Endodermal cell (in vitro differentiated cells): ENCODE data around the gene TBC1D3B. TPM values are rescaled to one million over a fixed set of nuclear protein-coding genes. Genes with fewer than 3 reads are reported as not detected.
"Not testable (repeated sequence)": the region's sequence is repeated elsewhere in the genome, so short reads cannot be mapped to it uniquely, and the experiment has no call there.

Experiments used
- DNase-seq: peaks from one replicate; pipeline ENCODE4 v3.0.0-alpha.2; 2017
- H3K27ac ChIP-seq: 2 replicates; pipeline ENCODE4 v1.5.1; 2013; ENCODE audit warnings: mild to moderate bottlenecking, low read depth, low read length, moderate library complexity
- H3K27me3 ChIP-seq: 2 replicates; pipeline ENCODE4 v1.6.1; 2013; ENCODE audit warnings: mild to moderate bottlenecking, low read length, moderate library complexity; ENCODE audit not compliant: insufficient read depth, control insufficient read depth, poor library complexity, severe bottlenecking
- H3K36me3 ChIP-seq: 2 replicates; pipeline ENCODE4 v1.7.0; 2013; ENCODE audit warnings: mild to moderate bottlenecking, low read length, moderate library complexity; ENCODE audit not compliant: control insufficient read depth, insufficient read depth
- H3K4me1 ChIP-seq: one replicate; pipeline ENCODE4 v1.7.0; 2013; ENCODE audit warnings: low read length; ENCODE audit not compliant: control insufficient read depth, insufficient read depth
- H3K4me3 ChIP-seq: 2 replicates; pipeline ENCODE4 v1.5.1; 2013; ENCODE audit warnings: mild to moderate bottlenecking, low read length, moderate library complexity
- H3K9ac ChIP-seq: 2 replicates; pipeline ENCODE4 v1.6.1; 2013; ENCODE audit warnings: mild to moderate bottlenecking, low read length, moderate library complexity; ENCODE audit not compliant: poor library complexity, severe bottlenecking; ENCODE audit errors: extremely low read depth
- H3K9me3 ChIP-seq: 2 replicates; pipeline ENCODE4 v1.6.1; 2013; ENCODE audit warnings: mild to moderate bottlenecking, low read length, moderate library complexity; ENCODE audit not compliant: control insufficient read depth
- H3K27ac Mint-ChIP-seq: 2 replicates; pipeline ENCODE4 v1.8.0; 2020; ENCODE audit warnings: mixed read lengths
- H3K27me3 Mint-ChIP-seq: 2 replicates; pipeline ENCODE4 v1.8.0; 2021; ENCODE audit warnings: mild to moderate bottlenecking, mixed read lengths; ENCODE audit not compliant: insufficient read depth
- H3K36me3 Mint-ChIP-seq: 2 replicates; pipeline ENCODE4 v1.8.0; 2020; ENCODE audit warnings: low read depth, mixed read lengths
- H3K4me1 Mint-ChIP-seq: 2 replicates; pipeline ENCODE4 v1.8.0; 2020; ENCODE audit warnings: mixed read lengths
- H3K4me3 Mint-ChIP-seq: 2 replicates; pipeline ENCODE4 v1.8.0; 2020; ENCODE audit warnings: mild to moderate bottlenecking, moderate library complexity, mixed read lengths
- H3K9me3 Mint-ChIP-seq: 2 replicates; pipeline ENCODE4 v1.8.0; 2020; ENCODE audit warnings: mild to moderate bottlenecking, mixed read lengths
- WGBS, 2 experiments: methylation state at CpG; one replicate each; pipeline versions ENCODE4 v1.1.5 to v1.1.7; 2013; ENCODE audit warnings: missing lambda C conversion rate in 2 of 2, mixed read lengths in 1 of 2; ENCODE audit not compliant: insufficient coverage in 1 of 2, insufficient read length in 1 of 2; 5-methylcytosine and 5-hydroxymethylcytosine counted together
- total RNA-seq, 2 donors: library from RNA; stranded (reverse); fragmentation: NEBNext Ultra II Directional in 1 of 2; extraction: Animal tissue kit (Norgen Biotek cat#: 25700) in 1 of 2; gene quantifications; 2 replicates in 1 of 2; 3 replicates in 1 of 2; pipeline ENCODE4 v1.2.1, GENCODE V29; 2021
- TF ChIP-seq, protein P1 (sequence below): fragments of 200-600 bp; sonication (generic); conservative IDR thresholded peaks from 2 replicates; pipeline ENCODE4 v1.5.0; 2021; ENCODE audit warnings: antibody characterized with exemption, mild to moderate bottlenecking

TBC1D3B gene
- total RNA-seq, 2 donors from 2014 or later: 13.1 to 18.4 TPM

DNA sequence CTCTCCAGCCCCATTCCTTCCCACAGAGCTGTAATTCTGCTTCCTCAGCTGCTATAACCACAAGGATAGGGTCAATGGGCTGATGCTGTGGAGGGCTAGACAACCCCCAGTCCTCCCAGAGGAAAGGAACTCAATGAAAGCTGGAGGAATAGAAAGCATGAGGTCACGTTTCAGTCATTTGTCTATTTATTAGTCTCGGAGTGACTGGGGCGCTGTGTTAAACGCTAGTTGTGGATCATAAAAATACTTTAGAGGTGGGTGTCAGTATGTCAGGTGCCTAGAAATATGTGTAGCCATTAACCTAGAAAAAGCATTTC lies 20.9 kb upstream of the TBC1D3B start:
- Mint-ChIP-seq H3K27me3 (peaks cover 4% of the 10 kb centered on the region), H3K4me1 (peaks cover 9% of the 10 kb centered on the region), H3K36me3 (no peaks in the 10 kb centered on the region), H3K9me3 (no peaks in the 10 kb centered on the region), H3K27ac (no peak overlapping the region), H3K4me3 (no peak overlapping the region)
- H3K4me3 ChIP-seq: no peak overlapping the region
- no peak overlapping the region for H3K9ac ChIP-seq
- peak; percentile 35 for DNase-seq
- 93 to 94% methylated on average over 4 of the region's 4 CpGs for WGBS, 2 experiments
- H3K4me1 ChIP-seq: no peaks in the 10 kb centered on the region
- H3K27me3 ChIP-seq: no peaks in the 10 kb centered on the region
- TF ChIP-seq, protein P1, sequence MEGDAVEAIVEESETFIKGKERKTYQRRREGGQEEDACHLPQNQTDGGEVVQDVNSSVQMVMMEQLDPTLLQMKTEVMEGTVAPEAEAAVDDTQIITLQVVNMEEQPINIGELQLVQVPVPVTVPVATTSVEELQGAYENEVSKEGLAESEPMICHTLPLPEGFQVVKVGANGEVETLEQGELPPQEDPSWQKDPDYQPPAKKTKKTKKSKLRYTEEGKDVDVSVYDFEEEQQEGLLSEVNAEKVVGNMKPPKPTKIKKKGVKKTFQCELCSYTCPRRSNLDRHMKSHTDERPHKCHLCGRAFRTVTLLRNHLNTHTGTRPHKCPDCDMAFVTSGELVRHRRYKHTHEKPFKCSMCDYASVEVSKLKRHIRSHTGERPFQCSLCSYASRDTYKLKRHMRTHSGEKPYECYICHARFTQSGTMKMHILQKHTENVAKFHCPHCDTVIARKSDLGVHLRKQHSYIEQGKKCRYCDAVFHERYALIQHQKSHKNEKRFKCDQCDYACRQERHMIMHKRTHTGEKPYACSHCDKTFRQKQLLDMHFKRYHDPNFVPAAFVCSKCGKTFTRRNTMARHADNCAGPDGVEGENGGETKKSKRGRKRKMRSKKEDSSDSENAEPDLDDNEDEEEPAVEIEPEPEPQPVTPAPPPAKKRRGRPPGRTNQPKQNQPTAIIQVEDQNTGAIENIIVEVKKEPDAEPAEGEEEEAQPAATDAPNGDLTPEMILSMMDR: no peak
- H3K36me3 ChIP-seq: no peaks in the 10 kb centered on the region
- H3K9me3 ChIP-seq: no peaks in the 10 kb centered on the region
- H3K27ac ChIP-seq: no peak overlapping the region

DNA sequence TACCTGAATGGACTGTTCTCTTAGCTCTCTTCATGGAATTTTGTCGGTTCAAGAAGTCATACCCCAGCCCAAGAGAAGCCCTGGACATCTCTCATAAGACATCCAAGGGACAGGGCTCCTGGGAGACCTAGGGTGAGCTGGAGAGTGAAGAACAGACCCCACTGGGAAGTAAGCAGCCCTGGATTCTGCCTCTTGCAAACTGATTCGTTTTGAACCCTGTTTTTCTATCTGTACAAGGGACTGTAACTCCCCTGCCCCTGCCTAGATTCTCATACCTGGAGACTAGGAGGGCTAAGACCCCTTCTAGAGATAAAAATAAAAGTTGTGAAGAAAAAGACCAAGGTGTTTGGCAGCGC lies 19.7 kb upstream of the TBC1D3B start:
- Histone ChIP-seq H3K27ac (no peak overlapping the region), H3K27me3 (no peaks in the 10 kb centered on the region), H3K4me1 (no peaks in the 10 kb centered on the region), H3K9me3 (no peaks in the 10 kb centered on the region), H3K4me3 (no peak overlapping the region), H3K36me3 (no peaks in the 10 kb centered on the region), H3K9ac (no peak overlapping the region)
- H3K4me3 Mint-ChIP-seq: no peak overlapping the region
- peaks cover 4% of the 10 kb centered on the region for H3K27me3 Mint-ChIP-seq
- H3K36me3 Mint-ChIP-seq: no peaks in the 10 kb centered on the region
- DNase-seq: no peak
- WGBS, 2 experiments: 89 to 100% methylated on average over 2 to 3 of the region's 3 CpGs
- no peaks in the 10 kb centered on the region for H3K9me3 Mint-ChIP-seq
- H3K27ac Mint-ChIP-seq: no peak overlapping the region
- TF ChIP-seq, protein P1: no peak
- H3K4me1 Mint-ChIP-seq: peaks cover 11% of the 10 kb centered on the region

DNA sequence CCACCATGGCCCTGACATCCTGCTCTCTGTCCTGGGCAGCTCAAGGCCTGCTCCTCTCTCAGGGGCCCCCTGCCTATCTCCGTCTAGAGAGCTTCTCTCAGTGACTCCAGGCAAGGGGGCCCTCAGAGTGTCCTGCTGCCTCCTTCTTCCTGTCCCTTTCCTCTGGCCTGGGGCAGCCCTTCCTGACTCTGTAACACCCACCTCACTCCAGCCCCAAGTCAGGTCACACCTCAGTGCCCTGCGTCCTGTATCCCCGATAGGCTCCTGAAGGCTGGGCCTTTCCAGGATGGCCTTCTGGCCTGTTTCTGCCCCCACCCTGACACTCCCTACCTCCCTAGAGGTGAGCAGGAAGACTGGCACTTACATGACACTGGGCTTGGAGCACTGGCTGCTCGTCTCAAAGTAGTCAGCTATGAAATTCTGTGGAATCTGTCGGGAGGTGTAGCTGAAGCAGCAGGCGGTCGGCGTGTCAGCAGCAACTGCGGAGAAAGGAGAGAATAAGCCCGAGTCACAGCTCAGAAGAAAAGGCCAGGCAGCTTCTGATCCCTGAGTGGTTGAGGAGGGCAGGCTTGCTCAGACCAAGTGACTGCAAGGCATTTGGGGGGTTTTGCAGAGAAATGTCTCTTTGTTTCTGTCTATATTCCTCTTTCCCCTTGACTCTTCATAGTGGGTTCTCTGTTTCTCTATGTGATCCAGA lies 19.1 kb upstream of the TBC1D3B start:
- no peak overlapping the region for H3K9ac ChIP-seq
- Mint-ChIP-seq H3K4me3 (no peak overlapping the region), H3K27me3 (peaks cover 4% of the 10 kb centered on the region), H3K9me3 (no peaks in the 10 kb centered on the region), H3K27ac (peak overlapping the region; percentile 13), H3K4me1 (peaks cover 11% of the 10 kb centered on the region), H3K36me3 (no peaks in the 10 kb centered on the region)
- peak; percentile 92 for DNase-seq
- no peak overlapping the region for H3K4me3 ChIP-seq
- H3K27me3 ChIP-seq: no peaks in the 10 kb centered on the region
- TF ChIP-seq, protein P1: peak; percentile 43
- no peak overlapping the region for H3K27ac ChIP-seq
- no peaks in the 10 kb centered on the region for H3K9me3 ChIP-seq
- no peaks in the 10 kb centered on the region for H3K4me1 ChIP-seq
- WGBS, 2 experiments: 70 to 93% methylated on average over 3 to 10 of the region's 10 CpGs
- H3K36me3 ChIP-seq: no peaks in the 10 kb centered on the region

DNA sequence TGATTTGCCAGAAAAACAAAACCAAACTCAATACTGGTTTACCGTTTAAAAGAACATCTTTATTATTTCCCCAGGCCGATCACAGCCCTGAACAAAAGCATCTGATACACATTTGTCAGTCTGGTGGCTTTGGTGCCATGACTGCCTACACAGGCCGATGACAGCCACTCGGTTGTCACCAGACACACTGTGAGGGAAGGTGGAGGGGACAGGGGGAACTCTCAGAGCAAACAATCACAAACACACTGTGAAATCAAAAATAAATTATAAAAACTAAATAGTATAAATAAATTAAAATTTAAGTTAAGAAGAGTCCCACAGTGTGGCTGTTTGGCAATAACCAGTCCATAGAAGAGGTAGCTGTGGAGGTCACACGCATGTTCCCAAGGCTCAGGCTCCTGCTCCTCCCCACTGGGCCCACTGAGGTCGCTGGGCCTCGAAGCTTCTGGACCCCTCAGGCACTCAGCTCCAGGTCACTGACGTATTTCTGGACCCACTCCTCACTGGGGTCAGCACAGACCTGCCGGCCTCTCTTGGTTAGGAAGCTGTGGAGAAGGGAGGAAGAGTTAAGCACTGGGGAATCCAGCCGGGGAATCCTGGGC lies 18.5 kb upstream of the TBC1D3B start:
- H3K27me3 ChIP-seq, H3K27ac ChIP-seq, H3K9me3 ChIP-seq, H3K4me3 Mint-ChIP-seq, H3K36me3 ChIP-seq, H3K27me3 Mint-ChIP-seq, H3K4me3 ChIP-seq, H3K4me1 ChIP-seq, H3K9ac ChIP-seq, H3K36me3 Mint-ChIP-seq, H3K9me3 Mint-ChIP-seq, DNase-seq, H3K27ac Mint-ChIP-seq: not testable (repeated sequence)
- 89% methylated on average over 3 to 10 of the region's 10 CpGs for WGBS, 2 experiments
- H3K4me1 Mint-ChIP-seq: peaks cover 11% of the 10 kb centered on the region

DNA sequence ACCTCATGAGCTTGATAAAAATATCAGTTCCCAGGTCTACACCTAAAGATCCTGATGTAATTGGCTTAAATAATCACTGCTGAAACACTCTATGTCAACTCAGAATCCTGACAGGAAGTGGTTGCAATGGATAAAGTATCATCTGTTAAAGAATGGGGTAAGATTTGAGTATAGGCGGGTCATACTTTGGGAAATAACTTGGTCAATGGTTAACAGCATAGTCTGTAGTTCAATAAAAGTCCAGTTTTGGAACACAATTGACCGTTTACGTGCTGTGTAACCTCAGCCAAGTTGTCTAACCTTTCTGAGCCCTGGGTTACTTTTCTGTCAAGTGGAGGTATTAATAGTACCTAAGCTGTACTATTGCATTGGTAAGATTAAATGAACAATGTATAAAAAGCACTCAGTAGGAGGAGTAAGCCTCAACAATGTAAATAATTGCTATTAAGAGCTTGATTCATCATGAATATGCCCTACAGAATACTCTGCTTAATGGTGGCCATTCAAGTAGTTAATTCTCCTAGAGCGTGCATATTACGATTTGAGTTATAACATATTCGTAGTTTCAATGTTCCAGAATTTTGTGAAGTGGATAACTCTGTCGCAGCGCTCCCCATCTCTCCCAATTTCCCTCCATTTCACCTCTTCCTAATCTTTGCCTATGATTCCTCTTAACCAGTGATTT lies 17.9 kb upstream of the TBC1D3B start:
- H3K4me1 ChIP-seq, H3K27me3 ChIP-seq, H3K27me3 Mint-ChIP-seq, H3K27ac Mint-ChIP-seq, H3K9ac ChIP-seq, H3K36me3 Mint-ChIP-seq, H3K36me3 ChIP-seq, H3K4me3 Mint-ChIP-seq, H3K27ac ChIP-seq, H3K9me3 Mint-ChIP-seq, H3K9me3 ChIP-seq, H3K4me3 ChIP-seq, DNase-seq: not testable (repeated sequence)
- peaks cover 11% of the 10 kb centered on the region for H3K4me1 Mint-ChIP-seq
- 95 to 100% methylated on average over 5 of the region's 8 CpGs for WGBS, 2 experiments
